22Rv1 (cell line): ENCODE results near the gene ASZ1.

Experiments used
- H3K27ac ChIP-seq: fragments of 450-650 bp; 2 replicates; pipeline ENCODE4 v1.5.1; 2017
- CTCF ChIP-seq: fragments of 450-650 bp; IDR thresholded peaks from 2 replicates; pipeline ENCODE4 v1.5.1; 2017; ENCODE audit warnings: mild to moderate bottlenecking
- ZFX ChIP-seq: fragments of 450-650 bp; IDR thresholded peaks from 2 replicates; pipeline ENCODE4 v1.6.1; 2017; ENCODE audit warnings: antibody characterized with exemption, borderline replicate concordance

The ASZ1 gene

GRCh38 chr7:117458977-117459583 is 31.8 kb upstream of the ASZ1 start:
- H3K27ac ChIP-seq = no peak overlapping the region
- TF ChIP-seq CTCF = peak; percentile 91
- no peak for TF ChIP-seq ZFX

GRCh38 chr7:117448655-117449054 is 21.4 kb upstream of the ASZ1 start:
- no peak overlapping the region for H3K27ac ChIP-seq
- TF ChIP-seq CTCF = no peak
- no peak for TF ChIP-seq ZFX

- TF ChIP-seq ZFX = no peak
- no peak for TF ChIP-seq CTCF
- no peak overlapping the region for H3K27ac ChIP-seq
Observed at GRCh38 chr7:117446220-117446815, 19.0 kb upstream of the ASZ1 start.

- no peak overlapping the region for H3K27ac ChIP-seq
- TF ChIP-seq ZFX (no peak), CTCF (no peak)
Observed at GRCh38 chr7:117445206-117445605, 17.9 kb upstream of the ASZ1 start.

GRCh38 chr7:117444646-117445045 is 17.4 kb upstream of the ASZ1 start:
- H3K27ac ChIP-seq = no peak overlapping the region
- TF ChIP-seq ZFX (no peak), CTCF (no peak)

GRCh38 chr7:117435475-117436043 is 8.3 kb upstream of the ASZ1 start:
- H3K27ac ChIP-seq = no peak overlapping the region
- TF ChIP-seq CTCF (no peak), ZFX (no peak)
